ENCODE measurements around the gene RNF40. TPM values are rescaled to one million over a fixed set of nuclear protein-coding genes. Genes with fewer than 3 reads are reported as not detected.

The RNF40 gene
- polyA plus RNA-seq, 1 donor from 2014 or later = 85.2 TPM

DNA sequence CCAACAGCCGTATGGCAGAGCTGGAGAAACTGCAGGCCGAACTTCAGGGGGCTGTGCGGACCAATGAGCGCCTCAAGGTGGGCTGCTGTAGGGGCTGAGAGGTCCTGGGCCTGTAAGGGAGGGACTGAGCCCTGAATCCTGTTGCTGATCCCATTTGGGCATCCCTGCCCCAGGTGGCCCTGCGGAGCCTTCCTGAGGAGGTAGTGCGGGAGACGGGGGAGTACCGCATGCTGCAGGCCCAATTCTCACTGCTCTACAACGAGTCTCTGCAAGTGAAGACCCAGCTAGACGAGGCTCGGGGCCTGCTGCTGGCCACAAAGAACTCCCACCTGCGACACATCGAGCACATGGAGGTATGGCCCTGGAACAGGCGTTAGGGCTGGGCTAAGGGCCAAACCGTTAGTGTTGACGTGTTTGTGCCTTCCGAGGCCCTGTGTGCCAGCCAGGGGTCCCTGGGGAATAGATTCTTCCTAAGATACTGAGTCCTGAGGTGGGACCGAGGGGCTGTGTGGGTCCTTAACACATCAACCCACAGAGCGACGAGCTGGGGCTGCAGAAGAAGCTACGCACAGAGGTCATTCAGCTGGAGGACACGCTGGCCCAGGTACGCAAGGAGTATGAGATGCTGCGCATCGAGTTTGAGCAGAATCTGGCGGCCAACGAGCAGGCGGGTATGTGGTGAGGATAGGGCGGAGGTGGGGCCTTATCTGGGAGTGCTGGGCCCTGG lies 4.2 kb downstream of the RNF40 start:
- Histone ChIP-seq H2AFZ (ENCODE audit: low read depth, low read length) (no peak overlapping the region), H3K79me2 (replicated peaks; ENCODE audit: insufficient read depth, low read length) (peaks cover 20% of the 10 kb centered on the region), H3K27me3 (ENCODE audit: insufficient read depth, low read depth, low read length) (no peaks in the 10 kb centered on the region), H3K4me3 (ENCODE audit: low read length) (no peak overlapping the region), H3K9me3 (ENCODE audit: low read length) (no peaks in the 10 kb centered on the region), H3K9ac (ENCODE audit: low read length) (no peak overlapping the region), H3F3A (ENCODE audit: insufficient read depth, low read length, poor library complexity, severe bottlenecking) (no peaks in the 10 kb centered on the region), H4K20me1 (ENCODE audit: insufficient read depth) (no peaks in the 10 kb centered on the region), H3K36me3 (ENCODE audit: insufficient read depth, low read length) (no peaks in the 10 kb centered on the region), H3K27ac (ENCODE audit: low read length) (no peak overlapping the region), H3K9me2 (ENCODE audit: insufficient read depth, low read length) (no peaks in the 10 kb centered on the region), H3K4me2 (ENCODE audit: low read length) (no peak overlapping the region)
- TF ChIP-seq EZH2 (IDR thresholded peaks at IDR 0.05; ENCODE audit: borderline replicate concordance, insufficient read depth, low read length, poor library complexity, severe bottlenecking) (no peak), SMC3 (conservative IDR thresholded peaks at IDR 0.05; ENCODE audit: poor library complexity) (no peak), RAD21 (conservative IDR thresholded peaks at IDR 0.05) (no peak), REST (IDR thresholded peaks at IDR 0.05; ENCODE audit: borderline replicate concordance) (no peak), EP300 (conservative IDR thresholded peaks at IDR 0.05; ENCODE audit: poor library complexity, severe bottlenecking) (no peak), MXI1 (conservative IDR thresholded peaks at IDR 0.05; ENCODE audit: poor library complexity, severe bottlenecking) (no peak), POLR2AphosphoS5 (IDR thresholded peaks at IDR 0.05) (no peak), TAF1 (IDR thresholded peaks at IDR 0.05; ENCODE audit: low read depth) (no peak)
- TF ChIP-seq, protein P1, sequence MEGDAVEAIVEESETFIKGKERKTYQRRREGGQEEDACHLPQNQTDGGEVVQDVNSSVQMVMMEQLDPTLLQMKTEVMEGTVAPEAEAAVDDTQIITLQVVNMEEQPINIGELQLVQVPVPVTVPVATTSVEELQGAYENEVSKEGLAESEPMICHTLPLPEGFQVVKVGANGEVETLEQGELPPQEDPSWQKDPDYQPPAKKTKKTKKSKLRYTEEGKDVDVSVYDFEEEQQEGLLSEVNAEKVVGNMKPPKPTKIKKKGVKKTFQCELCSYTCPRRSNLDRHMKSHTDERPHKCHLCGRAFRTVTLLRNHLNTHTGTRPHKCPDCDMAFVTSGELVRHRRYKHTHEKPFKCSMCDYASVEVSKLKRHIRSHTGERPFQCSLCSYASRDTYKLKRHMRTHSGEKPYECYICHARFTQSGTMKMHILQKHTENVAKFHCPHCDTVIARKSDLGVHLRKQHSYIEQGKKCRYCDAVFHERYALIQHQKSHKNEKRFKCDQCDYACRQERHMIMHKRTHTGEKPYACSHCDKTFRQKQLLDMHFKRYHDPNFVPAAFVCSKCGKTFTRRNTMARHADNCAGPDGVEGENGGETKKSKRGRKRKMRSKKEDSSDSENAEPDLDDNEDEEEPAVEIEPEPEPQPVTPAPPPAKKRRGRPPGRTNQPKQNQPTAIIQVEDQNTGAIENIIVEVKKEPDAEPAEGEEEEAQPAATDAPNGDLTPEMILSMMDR (IDR thresholded peaks at IDR 0.05; ENCODE audit: poor library complexity, severe bottlenecking) = no peak

- H3K9me2 ChIP-seq (ENCODE audit: insufficient read depth, low read length) = no peaks in the 10 kb centered on the region
- no peak overlapping the region for H2AFZ ChIP-seq (ENCODE audit: low read depth, low read length)
- H3K4me3 ChIP-seq (ENCODE audit: low read length) = no peak overlapping the region
- no peaks in the 10 kb centered on the region for H3K36me3 ChIP-seq (ENCODE audit: insufficient read depth, low read length)
- no peaks in the 10 kb centered on the region for H3K9me3 ChIP-seq (ENCODE audit: low read length)
- no peaks in the 10 kb centered on the region for H4K20me1 ChIP-seq (ENCODE audit: insufficient read depth)
- TF ChIP-seq, protein P1 (IDR thresholded peaks at IDR 0.05; ENCODE audit: poor library complexity, severe bottlenecking) = no peak
- no peak for TF ChIP-seq RAD21 (conservative IDR thresholded peaks at IDR 0.05)
- no peak for TF ChIP-seq MXI1 (conservative IDR thresholded peaks at IDR 0.05; ENCODE audit: poor library complexity, severe bottlenecking)
- H3F3A ChIP-seq (ENCODE audit: insufficient read depth, low read length, poor library complexity, severe bottlenecking) = no peaks in the 10 kb centered on the region
- no peak overlapping the region for H3K27ac ChIP-seq (ENCODE audit: low read length)
- no peak overlapping the region for H3K4me2 ChIP-seq (ENCODE audit: low read length)
- H3K27me3 ChIP-seq (ENCODE audit: insufficient read depth, low read depth, low read length) = no peaks in the 10 kb centered on the region
- peaks cover 20% of the 10 kb centered on the region for H3K79me2 ChIP-seq (replicated peaks; ENCODE audit: insufficient read depth, low read length)
- no peak overlapping the region for H3K9ac ChIP-seq (ENCODE audit: low read length)
Observed at GRCh38 chr16:30766933-30767284, 4.8 kb downstream of the RNF40 start.
